HL-60 (cell line): ENCODE measurements around the gene SMG7.

ENCODE experiments used
- GABPA ChIP-seq: IDR thresholded peaks from 2 replicates; pipeline ENCODE4 v1.6.1; 2012; ENCODE audit warnings: low read depth
- POLR2AphosphoS5 ChIP-seq: IDR thresholded peaks from 2 replicates; pipeline ENCODE4 v1.6.1; 2012; ENCODE audit warnings: low read depth
- SPI1 ChIP-seq: IDR thresholded peaks from 2 replicates; pipeline ENCODE4 v1.6.1; 2012; ENCODE audit warnings: low read depth, mild to moderate bottlenecking, borderline replicate concordance
- TF ChIP-seq, protein P1 (sequence below): IDR thresholded peaks from one replicate; pipeline ENCODE4 v1.5.1; 2011; ENCODE audit warnings: low read length, control low read depth, inconsistent platforms; ENCODE audit not compliant: insufficient read depth
- TF ChIP-seq, protein P2 (sequence below): IDR thresholded peaks from 2 replicates; pipeline ENCODE4 v1.6.1; 2012; ENCODE audit warnings: low read depth; ENCODE audit not compliant: insufficient replicate concordance

DNA sequence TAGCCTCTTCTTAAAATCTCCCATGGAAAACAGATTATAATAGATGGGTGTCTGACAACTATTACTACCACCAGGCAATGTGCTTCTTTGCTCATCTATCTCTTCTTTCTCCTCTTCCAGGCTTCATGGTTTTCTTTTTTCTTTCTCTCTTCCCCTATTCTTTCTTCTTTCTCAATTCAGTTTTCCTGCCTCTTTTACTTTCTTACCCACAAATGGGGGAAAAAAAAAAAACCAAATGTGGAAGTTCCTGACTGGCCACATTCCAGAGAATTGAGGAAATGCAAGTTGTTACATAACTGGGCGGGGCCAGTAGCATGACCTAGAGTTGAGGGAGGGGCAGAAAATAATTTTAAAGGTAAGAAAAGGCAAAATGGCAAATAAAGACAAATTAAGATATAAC lies 10.9 kb upstream of the SMG7 start:
- TF ChIP-seq, protein P1, sequence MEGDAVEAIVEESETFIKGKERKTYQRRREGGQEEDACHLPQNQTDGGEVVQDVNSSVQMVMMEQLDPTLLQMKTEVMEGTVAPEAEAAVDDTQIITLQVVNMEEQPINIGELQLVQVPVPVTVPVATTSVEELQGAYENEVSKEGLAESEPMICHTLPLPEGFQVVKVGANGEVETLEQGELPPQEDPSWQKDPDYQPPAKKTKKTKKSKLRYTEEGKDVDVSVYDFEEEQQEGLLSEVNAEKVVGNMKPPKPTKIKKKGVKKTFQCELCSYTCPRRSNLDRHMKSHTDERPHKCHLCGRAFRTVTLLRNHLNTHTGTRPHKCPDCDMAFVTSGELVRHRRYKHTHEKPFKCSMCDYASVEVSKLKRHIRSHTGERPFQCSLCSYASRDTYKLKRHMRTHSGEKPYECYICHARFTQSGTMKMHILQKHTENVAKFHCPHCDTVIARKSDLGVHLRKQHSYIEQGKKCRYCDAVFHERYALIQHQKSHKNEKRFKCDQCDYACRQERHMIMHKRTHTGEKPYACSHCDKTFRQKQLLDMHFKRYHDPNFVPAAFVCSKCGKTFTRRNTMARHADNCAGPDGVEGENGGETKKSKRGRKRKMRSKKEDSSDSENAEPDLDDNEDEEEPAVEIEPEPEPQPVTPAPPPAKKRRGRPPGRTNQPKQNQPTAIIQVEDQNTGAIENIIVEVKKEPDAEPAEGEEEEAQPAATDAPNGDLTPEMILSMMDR = no peak
- peak; percentile 57; the same call in 1 of the 2 replicates for TF ChIP-seq POLR2AphosphoS5
- TF ChIP-seq SPI1 = peak; percentile 97
- TF ChIP-seq, protein P2, sequence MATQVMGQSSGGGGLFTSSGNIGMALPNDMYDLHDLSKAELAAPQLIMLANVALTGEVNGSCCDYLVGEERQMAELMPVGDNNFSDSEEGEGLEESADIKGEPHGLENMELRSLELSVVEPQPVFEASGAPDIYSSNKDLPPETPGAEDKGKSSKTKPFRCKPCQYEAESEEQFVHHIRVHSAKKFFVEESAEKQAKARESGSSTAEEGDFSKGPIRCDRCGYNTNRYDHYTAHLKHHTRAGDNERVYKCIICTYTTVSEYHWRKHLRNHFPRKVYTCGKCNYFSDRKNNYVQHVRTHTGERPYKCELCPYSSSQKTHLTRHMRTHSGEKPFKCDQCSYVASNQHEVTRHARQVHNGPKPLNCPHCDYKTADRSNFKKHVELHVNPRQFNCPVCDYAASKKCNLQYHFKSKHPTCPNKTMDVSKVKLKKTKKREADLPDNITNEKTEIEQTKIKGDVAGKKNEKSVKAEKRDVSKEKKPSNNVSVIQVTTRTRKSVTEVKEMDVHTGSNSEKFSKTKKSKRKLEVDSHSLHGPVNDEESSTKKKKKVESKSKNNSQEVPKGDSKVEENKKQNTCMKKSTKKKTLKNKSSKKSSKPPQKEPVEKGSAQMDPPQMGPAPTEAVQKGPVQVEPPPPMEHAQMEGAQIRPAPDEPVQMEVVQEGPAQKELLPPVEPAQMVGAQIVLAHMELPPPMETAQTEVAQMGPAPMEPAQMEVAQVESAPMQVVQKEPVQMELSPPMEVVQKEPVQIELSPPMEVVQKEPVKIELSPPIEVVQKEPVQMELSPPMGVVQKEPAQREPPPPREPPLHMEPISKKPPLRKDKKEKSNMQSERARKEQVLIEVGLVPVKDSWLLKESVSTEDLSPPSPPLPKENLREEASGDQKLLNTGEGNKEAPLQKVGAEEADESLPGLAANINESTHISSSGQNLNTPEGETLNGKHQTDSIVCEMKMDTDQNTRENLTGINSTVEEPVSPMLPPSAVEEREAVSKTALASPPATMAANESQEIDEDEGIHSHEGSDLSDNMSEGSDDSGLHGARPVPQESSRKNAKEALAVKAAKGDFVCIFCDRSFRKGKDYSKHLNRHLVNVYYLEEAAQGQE = no peak
- no peak for TF ChIP-seq GABPA
